ENCODE measurements around the gene ALOX5.

GRCh38 chr10:45454859-45455258 lies 80.8 kb downstream of the ALOX5 start:
- TF ChIP-seq, protein P1, sequence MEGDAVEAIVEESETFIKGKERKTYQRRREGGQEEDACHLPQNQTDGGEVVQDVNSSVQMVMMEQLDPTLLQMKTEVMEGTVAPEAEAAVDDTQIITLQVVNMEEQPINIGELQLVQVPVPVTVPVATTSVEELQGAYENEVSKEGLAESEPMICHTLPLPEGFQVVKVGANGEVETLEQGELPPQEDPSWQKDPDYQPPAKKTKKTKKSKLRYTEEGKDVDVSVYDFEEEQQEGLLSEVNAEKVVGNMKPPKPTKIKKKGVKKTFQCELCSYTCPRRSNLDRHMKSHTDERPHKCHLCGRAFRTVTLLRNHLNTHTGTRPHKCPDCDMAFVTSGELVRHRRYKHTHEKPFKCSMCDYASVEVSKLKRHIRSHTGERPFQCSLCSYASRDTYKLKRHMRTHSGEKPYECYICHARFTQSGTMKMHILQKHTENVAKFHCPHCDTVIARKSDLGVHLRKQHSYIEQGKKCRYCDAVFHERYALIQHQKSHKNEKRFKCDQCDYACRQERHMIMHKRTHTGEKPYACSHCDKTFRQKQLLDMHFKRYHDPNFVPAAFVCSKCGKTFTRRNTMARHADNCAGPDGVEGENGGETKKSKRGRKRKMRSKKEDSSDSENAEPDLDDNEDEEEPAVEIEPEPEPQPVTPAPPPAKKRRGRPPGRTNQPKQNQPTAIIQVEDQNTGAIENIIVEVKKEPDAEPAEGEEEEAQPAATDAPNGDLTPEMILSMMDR (IDR thresholded peaks at IDR 0.05) = no peak
- TF ChIP-seq EP300 (IDR thresholded peaks at IDR 0.05) (no peak), POLR2A (IDR thresholded peaks at IDR 0.05) (no peak), POLR2AphosphoS5 (IDR thresholded peaks at IDR 0.05) (no peak)
